Motor neuron (in vitro differentiated cells): ENCODE data around the gene NAGA. TPM values are rescaled to one million over a fixed set of nuclear protein-coding genes. Genes with fewer than 3 reads are reported as not detected.
"Not testable (repeated sequence)": the region's sequence is repeated elsewhere in the genome, so short reads cannot be mapped to it uniquely, and the experiment has no call there.

ENCODE experiments used
- ATAC-seq, 8 experiments: fragments of 200-7000 bp; cut with Tn5 transposase; replicated peaks in 6 of 8; 2 replicates each; pipeline ENCODE4 v1.8.0; 2021; ENCODE audit warnings: mild to moderate bottlenecking in 8 of 8, moderate library complexity in 8 of 8
- H3K27ac ChIP-seq, 2 donors: fragments of 250-450 bp; sonication (Bioruptor Pico); 2 replicates each; pipeline ENCODE4 v1.9.0; 2021; ENCODE audit warnings: antibody characterized with exemption in 2 of 2, mild to moderate bottlenecking in 2 of 2, moderate library complexity in 1 of 2
- H3K4me1 ChIP-seq, 2 donors: fragments of 250-450 bp; sonication (Bioruptor Pico); replicated peaks in 1 of 2; 2 replicates each; pipeline ENCODE4 v1.6.1; 2021; ENCODE audit warnings: antibody characterized with exemption in 2 of 2, mild to moderate bottlenecking in 2 of 2, moderate library complexity in 1 of 2
- H3K4me3 ChIP-seq, 5 donors: fragments of 250-450 bp; sonication (Bioruptor Pico); 2 replicates each; pipeline ENCODE4 v1.9.0; 2021; ENCODE audit warnings: antibody characterized with exemption in 5 of 5, mild to moderate bottlenecking in 5 of 5, moderate library complexity in 4 of 5
- WGBS, 10 experiments: fragments of 450-650 bp; shearing (Covaris generic); methylation state at CpG; one replicate each; pipeline ENCODE4 v1.0.0; 2022; 5-methylcytosine and 5-hydroxymethylcytosine counted together
- in situ Hi-C, 9 experiments: fragments of 400-800 bp; cut with MboI; loops; one replicate each; pipeline ENCODE4 v1.15.0; 2021; ENCODE audit warnings: low sequenced_read_pairs in 9 of 9, low pct_unique_long_range_greater_than_20kb in 2 of 9; ENCODE audit not compliant: unreplicated experiment in 9 of 9
- total RNA-seq, 8 experiments: library from RNA; unstranded; fragments of 300-600 nt; gene quantifications; 2 replicates each; pipeline versions ENCODE4 v1.2.3 to v1.2.4, GENCODE V29; 2022

The NAGA gene
- total RNA-seq = 10 to 100 TPM in 5 of 8 experiments, 1 to 10 TPM in 3; 6.6 to 23.5 (median 11.4) TPM

GRCh38 chr22:42070517-42071422 is at the start of gene NAGA:
Gene NAGA, minus strand, starts transcription at chr22:42070812. Its CDS starts 515 bp downstream, at chr22:42070297.
- Histone ChIP-seq H3K4me3 (peak within 1 kb of the TSS; percentile 50 to 66 (median 57)), H3K4me1 (peaks cover 13 to 20% of the 10 kb centered on the region in 2 donors), H3K27ac (peak within 1 kb of the TSS; percentile 65 to 81)
- WGBS, 10 experiments = 0 to 71% (median 0%) methylated on average over 1 to 22 of the region's 56 CpGs; no CpG with 5 or more reads in 6 of the 10 experiments
- peak; percentile 89 to 98 (median 97) for ATAC-seq
- in situ Hi-C loops = loop anchor here in 1 of 9 experiments (10.0 kb wide), 1 partner anchor 96 kb away; no protein-coding TSS in a partner anchor

DNA sequence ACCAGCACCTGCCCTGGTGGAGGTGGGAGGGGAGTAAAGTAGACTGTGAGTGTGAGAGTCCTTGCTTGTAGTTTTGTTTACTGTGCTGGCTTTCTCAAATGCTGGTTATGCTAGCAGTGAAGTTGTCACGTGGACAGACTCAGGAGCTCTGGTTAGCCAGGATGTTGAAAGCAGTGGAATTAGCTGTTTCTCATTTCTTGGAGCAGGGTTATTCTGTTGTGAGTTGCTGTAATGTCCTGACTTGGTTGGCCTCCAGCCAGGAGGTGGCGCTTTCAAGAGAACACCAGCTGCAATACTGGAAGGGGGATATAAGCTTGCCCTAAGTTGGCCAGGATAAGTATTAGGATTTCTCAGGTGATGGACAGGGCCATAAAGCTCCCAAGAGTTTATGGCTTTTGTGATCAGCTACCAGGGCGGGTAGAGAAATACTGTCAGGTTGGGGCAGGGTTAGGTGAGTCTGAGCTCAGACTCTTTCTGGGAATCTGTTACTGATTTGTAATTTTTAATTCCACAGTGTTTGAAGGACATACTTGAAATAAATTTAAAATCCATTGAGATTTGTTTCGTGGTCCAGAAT is 46.3 kb upstream of the NAGA start:
- 42 to 100% (median 72%) methylated on average over 2 to 3 of the region's 4 CpGs; no CpG with 5 or more reads in 4 of the 10 experiments for WGBS, 10 experiments
- Histone ChIP-seq H3K4me3 (no peak overlapping the region), H3K4me1 (no peaks in the 10 kb centered on the region), H3K27ac (no peak overlapping the region)
- in situ Hi-C loops = no loop called here
- peak in 1 of 8 experiments; percentile 29 for ATAC-seq

DNA sequence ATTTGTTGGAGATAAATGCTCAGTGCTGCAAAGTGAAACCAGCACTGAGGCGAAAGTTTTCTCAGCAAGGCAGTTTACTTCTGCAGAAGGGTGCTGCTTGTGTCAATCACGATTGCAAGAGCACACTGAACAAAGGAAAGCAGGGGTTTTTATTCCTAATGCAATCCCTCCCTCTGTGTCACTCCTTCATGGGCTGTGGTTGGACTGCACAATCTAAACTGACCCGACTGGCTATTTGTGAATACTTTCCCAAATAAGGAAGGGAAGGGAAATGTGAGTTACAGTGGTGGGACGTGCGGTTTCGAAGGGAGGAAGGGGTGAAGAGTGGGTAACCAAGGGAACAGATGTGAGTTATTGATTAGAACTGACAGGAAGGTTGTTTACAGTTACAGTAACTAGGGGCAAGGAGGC is 44.8 kb upstream of the NAGA start:
- H3K27ac ChIP-seq, H3K4me1 ChIP-seq, in situ Hi-C loops, ATAC-seq, H3K4me3 ChIP-seq: not testable (repeated sequence)
- 0 to 100% (median 83%) methylated on average over 1 to 5 of the region's 6 CpGs; no CpG with 5 or more reads in 2 of the 10 experiments for WGBS, 10 experiments

DNA sequence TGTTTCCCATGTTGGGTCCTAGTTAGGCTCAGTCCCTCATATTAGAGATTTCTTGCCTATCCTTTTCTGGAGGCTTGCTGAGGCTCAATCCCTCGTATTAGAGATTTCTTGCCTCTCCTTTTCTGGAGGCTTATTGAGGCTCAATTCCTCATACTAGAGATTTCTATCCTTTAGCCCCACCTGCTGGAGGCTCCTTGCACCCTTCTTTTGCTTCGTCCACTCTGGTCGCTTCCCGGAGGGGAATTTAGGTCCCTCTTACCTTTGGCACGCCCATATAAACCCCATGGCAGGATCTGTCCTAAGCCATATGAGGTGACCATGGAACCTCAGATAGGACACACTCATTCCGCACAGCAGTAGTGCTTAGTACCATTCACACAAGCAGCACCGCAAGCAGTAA is 44.1 kb upstream of the NAGA start:
- no peaks in the 10 kb centered on the region for H3K4me1 ChIP-seq
- H3K27ac ChIP-seq = no peak overlapping the region
- H3K4me3 ChIP-seq = no peak overlapping the region
- in situ Hi-C loops = no loop called here
- WGBS, 10 experiments = 50 to 100% (median 86%) methylated on average over 1 to 7 of the region's 7 CpGs
- ATAC-seq = peak in 2 of 8 experiments; percentile 23 to 51

GRCh38 chr22:42112793-42113192 is 42.2 kb upstream of the NAGA start:
- H3K4me1 ChIP-seq, H3K4me3 ChIP-seq, H3K27ac ChIP-seq, ATAC-seq, in situ Hi-C loops: not testable (repeated sequence)
- WGBS, 10 experiments = 0 to 33% (median 28%) methylated on average over 1 to 2 of the region's 4 CpGs; no CpG with 5 or more reads in 5 of the 10 experiments

- 50 to 97% (median 80%) methylated on average over 1 to 4 of the region's 4 CpGs; no CpG with 5 or more reads in 1 of the 10 experiments for WGBS, 10 experiments
- no peaks in the 10 kb centered on the region for H3K4me1 ChIP-seq
- no peak overlapping the region for H3K4me3 ChIP-seq
- in situ Hi-C loops = no loop called here
- H3K27ac ChIP-seq = no peak overlapping the region
- no peak for ATAC-seq
These were observed 41.2 kb upstream of the NAGA start for GRCh38 chr22:42111798-42112197.

- no peak for ATAC-seq
- WGBS, 10 experiments = 60 to 100% (median 85%) methylated on average over 1 to 3 of the region's 18 CpGs; no CpG with 5 or more reads in 6 of the 10 experiments
- in situ Hi-C loops = no loop called here
- Histone ChIP-seq H3K4me1 (no peaks in the 10 kb centered on the region), H3K27ac (no peak overlapping the region), H3K4me3 (no peak overlapping the region)
These were observed 38.2 kb upstream of the NAGA start for GRCh38 chr22:42108848-42109247.

- H3K4me1 ChIP-seq, H3K27ac ChIP-seq, in situ Hi-C loops, ATAC-seq, H3K4me3 ChIP-seq: not testable (repeated sequence)
- WGBS, 10 experiments = 36 to 93% (median 87%) methylated on average over 2 to 6 of the region's 6 CpGs; no CpG with 5 or more reads in 1 of the 10 experiments
These were observed 33.8 kb upstream of the NAGA start for GRCh38 chr22:42104332-42104860.

GRCh38 chr22:42101199-42101598 is 30.6 kb upstream of the NAGA start:
- Histone ChIP-seq H3K27ac (no peak overlapping the region), H3K4me1 (no peaks in the 10 kb centered on the region), H3K4me3 (no peak overlapping the region)
- ATAC-seq = no peak
- in situ Hi-C loops = no loop called here
- WGBS, 10 experiments = 61 to 100% (median 94%) methylated on average over 1 to 3 of the region's 3 CpGs; no CpG with 5 or more reads in 2 of the 10 experiments

DNA sequence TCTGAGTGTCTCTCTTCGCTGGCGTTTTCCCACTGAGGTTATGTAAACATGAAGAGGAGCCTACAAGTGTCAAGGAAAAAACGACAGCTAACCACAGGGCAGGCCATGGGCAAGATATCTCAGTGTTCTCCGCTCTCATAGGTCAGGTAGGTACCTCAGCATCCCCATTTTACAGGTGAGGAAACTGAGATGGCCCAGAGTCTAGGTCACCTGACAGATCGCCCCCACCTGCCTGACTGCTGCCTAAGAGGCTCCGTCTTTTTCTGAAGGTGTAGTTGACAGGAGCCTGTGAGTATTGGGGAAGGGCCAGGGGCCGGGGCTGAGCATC is 20.8 kb upstream of the NAGA start:
- 10 to 66% (median 50%) methylated on average over 1 to 5 of the region's 7 CpGs; no CpG with 5 or more reads in 3 of the 10 experiments for WGBS, 10 experiments
- no peak for ATAC-seq
- peak overlapping the region; percentile 49 to 83 for H3K27ac ChIP-seq
- H3K4me1 ChIP-seq = peaks cover 3% of the 10 kb centered on the region in 2 donors
- in situ Hi-C loops = no loop called here
- peak overlapping the region; percentile 35 to 90 (median 51) for H3K4me3 ChIP-seq

DNA sequence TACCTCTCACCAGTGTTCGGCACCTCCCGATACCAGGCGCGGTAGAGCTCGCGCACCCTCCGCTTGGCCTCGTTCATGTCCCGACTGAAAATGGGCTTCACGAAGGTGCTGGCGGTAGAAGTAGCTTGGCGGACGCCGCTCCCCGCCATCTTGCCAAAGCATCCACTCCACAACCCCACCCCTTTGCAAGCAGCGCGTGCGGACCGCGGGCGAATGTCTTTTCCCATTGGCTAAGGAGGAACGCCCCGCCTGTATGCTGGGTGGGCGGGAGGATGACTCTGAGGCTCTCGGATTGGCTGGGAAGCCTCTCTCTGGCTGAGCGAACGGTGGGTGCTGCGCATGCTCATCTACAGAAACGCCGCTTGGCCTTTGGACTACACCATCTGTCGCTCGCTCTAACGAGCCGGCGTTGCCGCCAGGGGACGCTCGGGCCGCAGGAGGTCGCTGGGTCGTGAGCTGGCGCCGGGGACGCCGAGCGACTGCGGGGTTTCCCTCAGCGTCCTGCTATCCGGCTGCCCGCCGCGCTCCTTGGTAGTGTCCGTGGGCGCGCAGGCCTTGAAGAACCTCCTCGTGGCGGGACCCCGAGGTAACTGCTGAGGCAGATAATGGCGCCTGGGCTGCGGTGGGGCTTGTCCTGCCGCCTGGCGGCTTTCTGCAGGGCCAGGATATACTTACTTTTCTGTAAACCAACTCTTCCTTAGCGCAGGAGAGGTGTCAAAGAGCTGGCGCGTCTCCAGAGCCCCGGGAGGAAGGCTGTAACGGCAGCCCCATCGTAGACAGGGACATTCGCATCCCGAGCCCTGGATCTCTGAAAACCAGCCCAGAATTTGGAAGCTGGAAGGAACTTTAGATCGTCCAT is 20.2 kb upstream of the NAGA start, which contains the start of gene NDUFA6:
Gene NDUFA6 (minus strand): TSS at position 177 of the 859 bp plus-strand sequence. CDS start 28 bp downstream, at position 149.
- H3K4me1 ChIP-seq = peaks cover 3% of the 10 kb centered on the region in 2 donors
- ATAC-seq = peak; percentile 93 to 98 (median 97)
- WGBS, 10 experiments = 0 to 2% (median 0%) methylated on average over 1 to 33 of the region's 71 CpGs; no CpG with 5 or more reads in 6 of the 10 experiments
- in situ Hi-C loops = no loop called here
- peak within 1 kb of the TSS; percentile 53 to 90 (median 71) for H3K4me3 ChIP-seq
- peak within 1 kb of the TSS; percentile 87 to 95 for H3K27ac ChIP-seq

- in situ Hi-C loops = no loop called here
- 54 to 100% (median 86%) methylated on average over 2 to 6 of the region's 6 CpGs for WGBS, 10 experiments
These were observed 15.4 kb upstream of the NAGA start for GRCh38 chr22:42086051-42086450.

More at GRCh38 chr22:42086051-42086450, 15.4 kb upstream of the NAGA start:
- Histone ChIP-seq H3K4me3 (no peak overlapping the region), H3K27ac (no peak overlapping the region), H3K4me1 (peaks cover under 1 to 5% of the 10 kb centered on the region in 2 donors)
- ATAC-seq = no peak
